ENCODE results near the gene NSD2. TPM values are rescaled to one million over a fixed set of nuclear protein-coding genes. Genes with fewer than 3 reads are reported as not detected.
A peak's percentile ranks its signal among the peaks of the same experiment; 100 is the strongest.
"Not testable (repeated sequence)": the region's sequence is repeated elsewhere in the genome, so short reads cannot be mapped to it uniquely, and the experiment has no call there.

Gene NSD2
- total RNA-seq, 1 experiment from 2014 or later: 54.9 TPM

- Histone ChIP-seq H3K4me3 (ENCODE audit: low read length) (peak overlapping the region; percentile 95), H3K27me3 (ENCODE audit: low read length) (no peaks in the 10 kb centered on the region), H3K4me2 (ENCODE audit: low read depth, low read length, poor library complexity, severe bottlenecking) (peak overlapping the region; percentile 93), H3K79me2 (ENCODE audit: low read length) (peaks cover 41% of the 10 kb centered on the region), H3K27ac (ENCODE audit: low read length) (no peak overlapping the region), H3K36me3 (ENCODE audit: insufficient read depth, low read length) (peaks cover 25% of the 10 kb centered on the region), H3K9me2 (replicated peaks; ENCODE audit: insufficient read depth, low read length) (no peaks in the 10 kb centered on the region), H4K20me1 (ENCODE audit: insufficient read depth, low read depth, low read length) (peaks cover 15% of the 10 kb centered on the region), H3K4me1 (ENCODE audit: low read length) (peaks cover 20% of the 10 kb centered on the region), H3K9me3 (ENCODE audit: low read length) (no peaks in the 10 kb centered on the region), H3K9ac (ENCODE audit: low read length) (peak overlapping the region; percentile 98), H2AFZ (ENCODE audit: low read length) (peak overlapping the region; percentile 97)
- DNase-seq: peak; percentile 46
These were observed 138.5 kb downstream of the NSD2 start for GRCh38 chr4:2009651-2010233.

GRCh38 chr4:2011583-2011982, 140.4 kb downstream of the NSD2 start:
- no peaks in the 10 kb centered on the region for H3K27me3 ChIP-seq (ENCODE audit: low read length)
- peaks cover 20% of the 10 kb centered on the region for H3K4me1 ChIP-seq (ENCODE audit: low read length)
- no peak for DNase-seq
- no peak overlapping the region for H3K9ac ChIP-seq (ENCODE audit: low read length)
- H3K4me3 ChIP-seq (ENCODE audit: low read length): no peak overlapping the region
- no peak overlapping the region for H3K27ac ChIP-seq (ENCODE audit: low read length)
- peaks cover 23% of the 10 kb centered on the region for H3K79me2 ChIP-seq (ENCODE audit: low read length)
- no peak overlapping the region for H2AFZ ChIP-seq (ENCODE audit: low read length)
- no peak overlapping the region for H3K4me2 ChIP-seq (ENCODE audit: low read depth, low read length, poor library complexity, severe bottlenecking)
- peaks cover 8% of the 10 kb centered on the region for H4K20me1 ChIP-seq (ENCODE audit: insufficient read depth, low read depth, low read length)
- no peaks in the 10 kb centered on the region for H3K9me3 ChIP-seq (ENCODE audit: low read length)
- no peaks in the 10 kb centered on the region for H3K9me2 ChIP-seq (replicated peaks; ENCODE audit: insufficient read depth, low read length)
- 0 out of 2 replicates have a peak, but pooled peaks cover 8% of the 10 kb centered on the region for H3K36me3 ChIP-seq (ENCODE audit: insufficient read depth, low read length)

- Histone ChIP-seq H3K36me3 (ENCODE audit: insufficient read depth, low read length) (no peaks in the 10 kb centered on the region), H3K9ac (ENCODE audit: low read length) (no peak overlapping the region), H2AFZ (ENCODE audit: low read length) (no peak overlapping the region), H3K27me3 (ENCODE audit: low read length) (no peaks in the 10 kb centered on the region), H3K9me2 (replicated peaks; ENCODE audit: insufficient read depth, low read length) (no peaks in the 10 kb centered on the region), H4K20me1 (ENCODE audit: insufficient read depth, low read depth, low read length) (no peaks in the 10 kb centered on the region), H3K4me2 (ENCODE audit: low read depth, low read length, poor library complexity, severe bottlenecking) (no peak overlapping the region), H3K4me1 (ENCODE audit: low read length) (peaks cover 2% of the 10 kb centered on the region), H3K4me3 (ENCODE audit: low read length) (no peak overlapping the region), H3K79me2 (ENCODE audit: low read length) (no peaks in the 10 kb centered on the region), H3K27ac (ENCODE audit: low read length) (no peak overlapping the region), H3K9me3 (ENCODE audit: low read length) (no peaks in the 10 kb centered on the region)
- DNase-seq: no peak
These were observed 143.8 kb downstream of the NSD2 start for GRCh38 chr4:2015008-2015407.

GRCh38 chr4:2021358-2022018, 150.3 kb downstream of the NSD2 start:
- not testable (repeated sequence) for H3K4me3 ChIP-seq (ENCODE audit: low read length); H3K27ac ChIP-seq (ENCODE audit: low read length); H2AFZ ChIP-seq (ENCODE audit: low read length); H3K4me2 ChIP-seq (ENCODE audit: low read depth, low read length, poor library complexity, severe bottlenecking); H3K9ac ChIP-seq (ENCODE audit: low read length); H3K27me3 ChIP-seq (ENCODE audit: low read length); H3K79me2 ChIP-seq (ENCODE audit: low read length); H3K9me2 ChIP-seq (replicated peaks; ENCODE audit: insufficient read depth, low read length); H3K4me1 ChIP-seq (ENCODE audit: low read length); H3K9me3 ChIP-seq (ENCODE audit: low read length); H3K36me3 ChIP-seq (ENCODE audit: insufficient read depth, low read length); H4K20me1 ChIP-seq (ENCODE audit: insufficient read depth, low read depth, low read length)
- DNase-seq: peak; percentile 14

GRCh38 chr4:2024683-2025082, 153.5 kb downstream of the NSD2 start:
- Histone ChIP-seq H3K9me3 (ENCODE audit: low read length) (0 out of 2 replicates have a peak, but pooled peaks cover 3% of the 10 kb centered on the region), H4K20me1 (ENCODE audit: insufficient read depth, low read depth, low read length) (no peaks in the 10 kb centered on the region), H2AFZ (ENCODE audit: low read length) (no peak overlapping the region), H3K9ac (ENCODE audit: low read length) (no peak overlapping the region), H3K9me2 (replicated peaks; ENCODE audit: insufficient read depth, low read length) (no peaks in the 10 kb centered on the region), H3K79me2 (ENCODE audit: low read length) (no peaks in the 10 kb centered on the region), H3K36me3 (ENCODE audit: insufficient read depth, low read length) (no peaks in the 10 kb centered on the region), H3K27ac (ENCODE audit: low read length) (no peak overlapping the region), H3K4me1 (ENCODE audit: low read length) (no peaks in the 10 kb centered on the region), H3K27me3 (ENCODE audit: low read length) (no peaks in the 10 kb centered on the region), H3K4me3 (ENCODE audit: low read length) (no peak overlapping the region), H3K4me2 (ENCODE audit: low read depth, low read length, poor library complexity, severe bottlenecking) (no peak overlapping the region)
- DNase-seq: no peak

DNA sequence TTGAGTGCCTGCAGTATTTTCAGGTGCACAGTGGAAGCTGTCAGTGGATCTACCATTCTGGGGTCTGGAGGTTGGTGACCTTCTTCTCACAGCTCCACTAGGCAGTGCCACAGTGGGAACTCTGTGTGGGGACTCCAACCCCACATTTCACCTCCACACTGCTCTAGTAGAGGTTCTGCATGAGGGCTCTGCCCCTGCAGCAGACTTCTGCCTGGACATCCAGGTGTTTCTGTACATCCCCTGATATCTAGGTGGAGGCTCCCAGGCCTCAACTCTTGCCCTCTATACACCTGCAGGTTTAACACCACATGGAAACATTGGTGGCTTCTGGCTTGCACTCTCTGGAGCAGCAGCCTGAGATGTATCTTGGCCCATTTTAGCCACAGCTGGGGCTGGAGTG, 154.6 kb downstream of the NSD2 start:
- Histone ChIP-seq H3K9ac (ENCODE audit: low read length) (no peak overlapping the region), H3K4me3 (ENCODE audit: low read length) (no peak overlapping the region), H3K36me3 (ENCODE audit: insufficient read depth, low read length) (no peaks in the 10 kb centered on the region), H3K9me2 (replicated peaks; ENCODE audit: insufficient read depth, low read length) (no peaks in the 10 kb centered on the region), H3K27me3 (ENCODE audit: low read length) (no peaks in the 10 kb centered on the region), H2AFZ (ENCODE audit: low read length) (no peak overlapping the region), H3K27ac (ENCODE audit: low read length) (no peak overlapping the region), H3K9me3 (ENCODE audit: low read length) (0 out of 2 replicates have a peak, but pooled peaks cover 3% of the 10 kb centered on the region), H3K4me2 (ENCODE audit: low read depth, low read length, poor library complexity, severe bottlenecking) (no peak overlapping the region), H3K79me2 (ENCODE audit: low read length) (no peaks in the 10 kb centered on the region), H3K4me1 (ENCODE audit: low read length) (no peaks in the 10 kb centered on the region), H4K20me1 (ENCODE audit: insufficient read depth, low read depth, low read length) (no peaks in the 10 kb centered on the region)
- DNase-seq: no peak

- not testable (repeated sequence) for H3K9me2 ChIP-seq (replicated peaks; ENCODE audit: insufficient read depth, low read length); H3K27me3 ChIP-seq (ENCODE audit: low read length); H4K20me1 ChIP-seq (ENCODE audit: insufficient read depth, low read depth, low read length); H3K36me3 ChIP-seq (ENCODE audit: insufficient read depth, low read length); H3K4me3 ChIP-seq (ENCODE audit: low read length); H2AFZ ChIP-seq (ENCODE audit: low read length); H3K9me3 ChIP-seq (ENCODE audit: low read length); H3K4me1 ChIP-seq (ENCODE audit: low read length); H3K27ac ChIP-seq (ENCODE audit: low read length); H3K9ac ChIP-seq (ENCODE audit: low read length); DNase-seq; H3K4me2 ChIP-seq (ENCODE audit: low read depth, low read length, poor library complexity, severe bottlenecking); H3K79me2 ChIP-seq (ENCODE audit: low read length)
These were observed 155.9 kb downstream of the NSD2 start for GRCh38 chr4:2027120-2027519.

- H3K9me3 ChIP-seq (ENCODE audit: low read length); H2AFZ ChIP-seq (ENCODE audit: low read length); H3K4me3 ChIP-seq (ENCODE audit: low read length); H3K9ac ChIP-seq (ENCODE audit: low read length); H3K27me3 ChIP-seq (ENCODE audit: low read length); H3K27ac ChIP-seq (ENCODE audit: low read length); H4K20me1 ChIP-seq (ENCODE audit: insufficient read depth, low read depth, low read length); H3K9me2 ChIP-seq (replicated peaks; ENCODE audit: insufficient read depth, low read length); DNase-seq; H3K36me3 ChIP-seq (ENCODE audit: insufficient read depth, low read length); H3K79me2 ChIP-seq (ENCODE audit: low read length); H3K4me1 ChIP-seq (ENCODE audit: low read length); H3K4me2 ChIP-seq (ENCODE audit: low read depth, low read length, poor library complexity, severe bottlenecking): not testable (repeated sequence)
These were observed 160.0 kb downstream of the NSD2 start for GRCh38 chr4:2031161-2031560.
